Ovary (tissue), 3 donors: Measurements from ENCODE around the gene BLOC1S5.

Experiments used
- EP300 ChIP-seq: sonication (generic); formaldehyde crosslinking; IDR thresholded peaks from one replicate; pipeline ENCODE4 v1.6.1; 2017; ENCODE audit warnings: antibody characterized with exemption
- POLR2A ChIP-seq: fragments of 450-650 bp; IDR thresholded peaks from one replicate; pipeline ENCODE4 v1.6.1; 2017; ENCODE audit warnings: antibody characterized with exemption, mild to moderate bottlenecking, moderate library complexity
- TF ChIP-seq, protein P1 (sequence below), 3 donors: fragments of 450-650 bp in 2 of 3; fragments of 200-600 bp in 1 of 3; IDR thresholded peaks; one replicate each; pipeline versions ENCODE4 v1.5.1 to v1.8.0; 2016 to 2022; ENCODE audit warnings: antibody characterized with exemption in 3 of 3, mild to moderate bottlenecking in 1 of 3
- donor health status: DM: no; HTN: no; CAD: no.

DNA sequence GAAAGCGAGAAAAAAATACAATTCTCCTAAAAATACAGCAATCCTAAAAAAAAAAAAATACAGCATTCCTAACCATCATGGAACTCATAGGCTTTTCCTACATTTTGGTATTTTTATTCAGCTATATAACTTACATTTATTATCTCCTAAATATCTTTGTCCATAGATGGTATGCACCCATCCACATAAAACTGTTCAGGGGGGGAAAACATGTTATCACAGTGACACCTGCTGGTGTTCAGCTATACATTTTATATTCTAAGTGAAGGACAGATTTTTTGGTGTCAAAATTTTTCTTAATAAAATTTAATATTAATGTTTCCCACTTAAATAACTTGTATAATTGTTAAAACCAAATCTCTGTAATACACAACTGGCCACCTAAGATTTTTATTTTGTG, 58.0 kb downstream of the BLOC1S5 start:
- TF ChIP-seq, protein P1, sequence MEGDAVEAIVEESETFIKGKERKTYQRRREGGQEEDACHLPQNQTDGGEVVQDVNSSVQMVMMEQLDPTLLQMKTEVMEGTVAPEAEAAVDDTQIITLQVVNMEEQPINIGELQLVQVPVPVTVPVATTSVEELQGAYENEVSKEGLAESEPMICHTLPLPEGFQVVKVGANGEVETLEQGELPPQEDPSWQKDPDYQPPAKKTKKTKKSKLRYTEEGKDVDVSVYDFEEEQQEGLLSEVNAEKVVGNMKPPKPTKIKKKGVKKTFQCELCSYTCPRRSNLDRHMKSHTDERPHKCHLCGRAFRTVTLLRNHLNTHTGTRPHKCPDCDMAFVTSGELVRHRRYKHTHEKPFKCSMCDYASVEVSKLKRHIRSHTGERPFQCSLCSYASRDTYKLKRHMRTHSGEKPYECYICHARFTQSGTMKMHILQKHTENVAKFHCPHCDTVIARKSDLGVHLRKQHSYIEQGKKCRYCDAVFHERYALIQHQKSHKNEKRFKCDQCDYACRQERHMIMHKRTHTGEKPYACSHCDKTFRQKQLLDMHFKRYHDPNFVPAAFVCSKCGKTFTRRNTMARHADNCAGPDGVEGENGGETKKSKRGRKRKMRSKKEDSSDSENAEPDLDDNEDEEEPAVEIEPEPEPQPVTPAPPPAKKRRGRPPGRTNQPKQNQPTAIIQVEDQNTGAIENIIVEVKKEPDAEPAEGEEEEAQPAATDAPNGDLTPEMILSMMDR (IDR thresholded peaks at IDR 0.05): peak in 2 of 3 donors; percentile 36 to 60
- TF ChIP-seq EP300: no peak
- TF ChIP-seq POLR2A: no peak
